ENCODE measurements around the gene ETV7. TPM values are rescaled to one million over a fixed set of nuclear protein-coding genes. Genes with fewer than 3 reads are reported as not detected.
A peak's percentile ranks its signal among the peaks of the same experiment; 100 is the strongest.

ETV7 gene
- total and polyA plus RNA-seq, 2 of the 13 experiments (the other 11 are each of a cell fraction or from before 2014, with no cell fraction given) = not detected

DNA sequence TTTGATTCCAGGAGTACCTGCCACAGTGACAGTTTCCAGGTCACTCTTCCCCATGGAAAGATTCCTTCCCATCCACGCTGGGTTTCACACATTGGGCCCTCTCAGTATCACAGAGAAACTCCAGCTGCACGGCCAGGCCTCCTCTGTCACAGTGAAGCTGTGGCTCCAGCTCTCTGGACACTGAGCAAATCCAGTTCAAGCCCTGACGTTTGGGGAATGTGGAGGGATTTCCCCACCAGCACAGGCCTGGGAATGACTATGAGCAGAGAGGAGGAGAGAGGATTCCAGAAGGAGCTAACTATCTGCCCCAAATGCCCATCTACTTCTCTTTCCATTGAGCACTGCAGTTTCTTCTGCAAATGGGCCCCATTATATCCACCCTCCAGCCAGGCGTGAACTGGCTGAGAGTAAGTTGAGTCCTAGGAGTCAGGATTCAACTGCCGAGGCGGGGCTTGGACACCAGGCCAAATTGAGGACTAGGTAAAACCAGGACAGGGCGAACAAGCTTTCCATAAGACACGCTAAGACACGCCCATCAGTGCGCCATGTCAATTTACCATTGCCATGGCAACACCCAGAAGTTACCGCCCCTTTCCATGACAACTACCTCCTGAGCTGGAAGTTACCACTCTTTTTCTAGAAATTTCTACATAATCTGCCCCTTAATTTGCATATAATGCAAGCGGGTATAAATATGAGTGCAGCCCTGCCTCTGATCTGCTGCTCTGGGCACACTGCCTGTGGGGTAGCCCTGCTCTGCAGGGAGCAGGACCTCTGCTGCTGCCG lies 41.6 kb downstream of the ETV7 start:
- DNase-seq (ENCODE audit: low spot score) (no peak), ATAC-seq (no peak), FAIRE-seq (no peak)
- Histone ChIP-seq H3K79me2 (ENCODE audit: insufficient read depth, low read length) (no peaks in the 10 kb centered on the region), H2AFZ (ENCODE audit: low read length) (no peak overlapping the region), H3K27me3 (ENCODE audit: control insufficient read depth in 1 of 2, insufficient read depth in 2 of 2, low read length in 2 of 2) (peaks cover 0 to 9% of the 10 kb centered on the region in 2 experiments; a peak in 3 of 5 replicates), H4K20me1 (ENCODE audit: insufficient read depth, low read length) (no peaks in the 10 kb centered on the region), H3K4me1 (ENCODE audit: insufficient read depth, low read length) (peaks cover 7% of the 10 kb centered on the region), H3K4me3 (replicated peaks in 1 of 3; ENCODE audit: insufficient read depth in 1 of 3, low read depth in 2 of 3, low read length in 3 of 3) (no peak overlapping the region), H3K36me3 (replicated peaks in 1 of 2; ENCODE audit: control insufficient read depth in 1 of 2, insufficient read depth in 2 of 2, low read length in 2 of 2) (no peaks in the 10 kb centered on the region), H3K9ac (ENCODE audit: insufficient read depth, low read depth, low read length) (no peak overlapping the region), H3K9me3 (ENCODE audit: low read length) (no peaks in the 10 kb centered on the region), H3K4me2 (ENCODE audit: low read depth, low read length) (no peak overlapping the region), H3K27ac (ENCODE audit: extremely low read length, insufficient read depth, low read length) (no peak overlapping the region)
- CTCF ChIA-PET (ENCODE audit: low intra/inter-chr PET ratio, low total read pairs) = no interaction called here
- in situ Hi-C loops (cut with HindIII; ENCODE audit: extremely low pct_ligation_motif_present, low pct_unique_long_range_greater_than_20kb) = no loop called here
- TF ChIP-seq RFX1 (IDR thresholded peaks at IDR 0.05) (0 out of 2 replicates have a peak, but pooled peaks have one; percentile 5), ZNF296 (CRISPR knock-in tag; conservative IDR thresholded peaks at IDR 0.05) (no peak)
- intact Hi-C loops (cut with micrococcal nuclease; ENCODE audit: unreplicated experiment) = no loop called here
- no TSS peak for BruUV-seq (replicated peaks)
- 44% methylated on average over 13 of the region's 13 CpGs for WGBS (ENCODE audit: low lambda C conversion rate)
- POLR2A ChIA-PET = no interaction called here

GRCh38 chr6:36343109-36343680 lies 44.3 kb downstream of the ETV7 start:
- POLR2A ChIA-PET = no interaction called here
- no peak for TF ChIP-seq ZNF3 (CRISPR knock-in tag; IDR thresholded peaks at IDR 0.05)
- no peak for TF ChIP-seq ZNF788 (CRISPR knock-in tag; IDR thresholded peaks at IDR 0.05; ENCODE audit: borderline replicate concordance)
- TF ChIP-seq CREB1 (IDR thresholded peaks at IDR 0.05) = no peak
- no peak for TF ChIP-seq CREB1 (CRISPR knock-in tag; IDR thresholded peaks at IDR 0.05)
- no peak for TF ChIP-seq SKI (IDR thresholded peaks at IDR 0.05; ENCODE audit: partially characterized antibody)
- no peak for TF ChIP-seq ELF4 (CRISPR knock-in tag; IDR thresholded peaks at IDR 0.05; ENCODE audit: borderline replicate concordance)
- no peak for TF ChIP-seq ZNF235 (CRISPR knock-in tag; IDR thresholded peaks at IDR 0.05; ENCODE audit: borderline replicate concordance)
- TF ChIP-seq ETV5 (CRISPR knock-in tag; IDR thresholded peaks at IDR 0.05; ENCODE audit: borderline replicate concordance) = no peak
- TF ChIP-seq TEAD2 (CRISPR knock-in tag; IDR thresholded peaks at IDR 0.05) = no peak
- TF ChIP-seq CEBPB (IDR thresholded peaks at IDR 0.05; ENCODE audit: borderline replicate concordance, low read depth, low read length) = no peak
- TF ChIP-seq NFYB (CRISPR knock-in tag; IDR thresholded peaks at IDR 0.05) = no peak
- Histone ChIP-seq H3K4me3 (replicated peaks in 1 of 3; ENCODE audit: insufficient read depth in 1 of 3, low read depth in 2 of 3, low read length in 3 of 3) (no peak overlapping the region), H3K4me2 (ENCODE audit: low read depth, low read length) (no peak overlapping the region), H3K79me2 (ENCODE audit: insufficient read depth, low read length) (no peaks in the 10 kb centered on the region), H4K20me1 (ENCODE audit: insufficient read depth, low read length) (no peaks in the 10 kb centered on the region), H3K9ac (ENCODE audit: insufficient read depth, low read depth, low read length) (no peak overlapping the region), H3K27me3 (ENCODE audit: control insufficient read depth in 1 of 2, insufficient read depth in 2 of 2, low read length in 2 of 2) (peaks cover 2 to 21% of the 10 kb centered on the region in 2 experiments), H3K9me3 (ENCODE audit: low read length) (no peaks in the 10 kb centered on the region), H2AFZ (ENCODE audit: low read length) (no peak overlapping the region), H3K36me3 (replicated peaks in 1 of 2; ENCODE audit: control insufficient read depth in 1 of 2, insufficient read depth in 2 of 2, low read length in 2 of 2) (no peaks in the 10 kb centered on the region), H3K27ac (ENCODE audit: extremely low read length, insufficient read depth, low read length) (no peak overlapping the region), H3K4me1 (ENCODE audit: insufficient read depth, low read length) (peaks cover 23% of the 10 kb centered on the region)
- 63% methylated on average over 5 of the region's 5 CpGs for WGBS (ENCODE audit: low lambda C conversion rate)
- ATAC-seq = no peak
- no peak for DNase-seq (ENCODE audit: low spot score)
- BruUV-seq (replicated peaks) = no TSS peak
- CTCF ChIA-PET (ENCODE audit: low intra/inter-chr PET ratio, low total read pairs) = no interaction called here
- intact Hi-C loops (cut with micrococcal nuclease; ENCODE audit: unreplicated experiment) (no loop called here), in situ Hi-C loops (cut with HindIII; ENCODE audit: extremely low pct_ligation_motif_present, low pct_unique_long_range_greater_than_20kb) (no loop called here)
- no peak for FAIRE-seq
